Fibroblast of gingiva (primary cell): ENCODE results near the gene EIF5.

Source experiments
- DNase-seq: peaks from one replicate; pipeline ENCODE4 v3.0.0-alpha.2; 2011; ENCODE audit warnings: low read depth

The EIF5 gene

GRCh38 chr14:103310576-103311095 lies 23.4 kb upstream of the EIF5 start:
- no peak for DNase-seq

GRCh38 chr14:103311171-103311997 lies 22.7 kb upstream of the EIF5 start:
- DNase-seq: no peak

GRCh38 chr14:103312006-103312635 lies 21.9 kb upstream of the EIF5 start:
- no peak for DNase-seq

GRCh38 chr14:103313704-103314103 lies 20.3 kb upstream of the EIF5 start:
- DNase-seq: no peak

GRCh38 chr14:103314496-103315277 lies 19.4 kb upstream of the EIF5 start:
- no peak for DNase-seq

GRCh38 chr14:103315351-103315911 lies 18.6 kb upstream of the EIF5 start:
- DNase-seq: peak; percentile 88

- no peak for DNase-seq
Observed at GRCh38 chr14:103315941-103316340, 18.1 kb upstream of the EIF5 start.

- DNase-seq: no peak
Observed at GRCh38 chr14:103316721-103317121, 17.3 kb upstream of the EIF5 start.

- no peak for DNase-seq
Observed at GRCh38 chr14:103317251-103317650, 16.8 kb upstream of the EIF5 start.

GRCh38 chr14:103317976-103318580 lies 16.0 kb upstream of the EIF5 start:
- no peak for DNase-seq

- no peak for DNase-seq
Observed at GRCh38 chr14:103318750-103319419, 15.2 kb upstream of the EIF5 start.

- no peak for DNase-seq
Observed at GRCh38 chr14:103319422-103319821, 14.6 kb upstream of the EIF5 start.

- DNase-seq: no peak
Observed at GRCh38 chr14:103326078-103326477, 8.0 kb upstream of the EIF5 start.

GRCh38 chr14:103328941-103329340 lies 5.1 kb upstream of the EIF5 start:
- DNase-seq: no peak

- peak; percentile 57 for DNase-seq
Observed at GRCh38 chr14:103329401-103330347, 4.4 kb upstream of the EIF5 start.

GRCh38 chr14:103330536-103330935 lies 3.5 kb upstream of the EIF5 start:
- DNase-seq: no peak

- no peak for DNase-seq
Observed at GRCh38 chr14:103332143-103332919, 1.7 kb upstream of the EIF5 start.

- DNase-seq: peak; percentile 59
Observed at GRCh38 chr14:103334644-103335622, 896 bp downstream of the EIF5 start.
